HepG2 (cell line): Measurements from ENCODE around the gene MOB3C. TPM values are rescaled to one million over a fixed set of nuclear protein-coding genes. Genes with fewer than 3 reads are reported as not detected.
A peak's percentile ranks its signal among the peaks of the same experiment; 100 is the strongest.

ENCODE experiments used
- ATAC-seq: fragments of 200-7000 bp; cut with Tn5 transposase; 3 replicates; pipeline ENCODE4 v1.9.1; 2020; ENCODE audit warnings: mild to moderate bottlenecking, moderate library complexity
- BruUV-seq: library from RNA; stranded (reverse); fragments of 400-500 nt; replicated peaks from 2 replicates; lab custom pipeline; 2021; lab: Mats Ljungman, UMichigan
- CTCF ChIA-PET: fragments of 300-600 bp; formaldehyde crosslinking; extraction: SDS; loops from one replicate; lab custom pipeline; 2021; ENCODE audit warnings: low total read pairs, inconsistent platforms, low intra/inter-chr PET ratio; lab: Yijun Ruan, JAX
- POLR2A ChIA-PET: fragments of 350-600 bp; sonication (Branson Sonifier 250); formaldehyde crosslinking; loops from one replicate; lab custom pipeline; 2020; ENCODE audit warnings: antibody characterized with exemption, inconsistent platforms; lab: Yijun Ruan, JAX
- DNase-seq: peaks from one replicate; pipeline ENCODE4 v3.0.0-alpha.2; 2015; ENCODE audit warnings: low spot score
- FAIRE-seq: peaks from 3 replicates; lab custom pipeline; 2011; peaks lifted over from hg19 to GRCh38; lab: Jason Lieb, UNC
- H2AFZ ChIP-seq: one replicate; pipeline ENCODE4 v1.6.1; 2011; ENCODE audit warnings: low read length, inconsistent platforms
- H3K27ac ChIP-seq: fragments of 300-600 bp; 3 replicates; pipeline ENCODE4 v1.8.0; 2011; ENCODE audit warnings: mixed run types, mild to moderate bottlenecking, mixed read lengths, low read length, inconsistent platforms; ENCODE audit not compliant: insufficient read depth; ENCODE audit errors: extremely low read length
- H3K27me3 ChIP-seq, 2 experiments: fragments of 200-600 bp in 1 of 2; 2 replicates in 1 of 2; 3 replicates in 1 of 2; pipeline versions ENCODE4 v1.6.0 to v1.8.0; 2011; ENCODE audit warnings: low read length in 2 of 2, mild to moderate bottlenecking in 2 of 2, moderate library complexity in 2 of 2, inconsistent platforms in 1 of 2; ENCODE audit not compliant: insufficient read depth in 2 of 2, control insufficient read depth in 1 of 2
- H3K36me3 ChIP-seq, 2 experiments: fragments of 200-600 bp in 1 of 2; replicated peaks in 1 of 2; 2 replicates in 1 of 2; 3 replicates in 1 of 2; pipeline versions ENCODE4 v1.5.1 to v1.8.0; 2011; ENCODE audit warnings: low read length in 2 of 2, inconsistent platforms in 1 of 2; ENCODE audit not compliant: insufficient read depth in 2 of 2, control insufficient read depth in 1 of 2
- H3K4me1 ChIP-seq: 2 replicates; pipeline ENCODE4 v1.5.1; 2012; ENCODE audit warnings: low read length, inconsistent platforms; ENCODE audit not compliant: insufficient read depth
- H3K4me2 ChIP-seq: 2 replicates; pipeline ENCODE4 v1.6.0; 2011; ENCODE audit warnings: low read depth, low read length, inconsistent platforms
- H3K4me3 ChIP-seq, 3 experiments: fragments of 200-600 bp in 1 of 3; sonication (generic), shearing (Covaris generic) in 1 of 3; replicated peaks in 1 of 3; 2 replicates each; pipeline ENCODE4 v1.5.1; 2011 to 2016; ENCODE audit warnings: low read length in 3 of 3, inconsistent platforms in 2 of 3, low read depth in 2 of 3, mild to moderate bottlenecking in 2 of 3, control low read depth in 1 of 3, mixed read lengths in 1 of 3; ENCODE audit not compliant: insufficient read depth in 1 of 3
- H3K79me2 ChIP-seq: one replicate; pipeline ENCODE4 v1.6.1; 2011; ENCODE audit warnings: low read length, inconsistent platforms; ENCODE audit not compliant: insufficient read depth
- H3K9ac ChIP-seq: 2 replicates; pipeline ENCODE4 v1.6.0; 2011; ENCODE audit warnings: mild to moderate bottlenecking, low read depth, low read length, inconsistent platforms; ENCODE audit not compliant: insufficient read depth
- H3K9me3 ChIP-seq: 2 replicates; pipeline ENCODE4 v1.5.1; 2012; ENCODE audit warnings: mild to moderate bottlenecking, low read length
- H4K20me1 ChIP-seq: 2 replicates; pipeline ENCODE4 v1.6.0; 2011; ENCODE audit warnings: inconsistent platforms, mild to moderate bottlenecking, low read length, moderate library complexity; ENCODE audit not compliant: insufficient read depth
- ATF4 ChIP-seq, 2 experiments: fragments of 450-650 bp in 1 of 2; sonication (generic) in 1 of 2; formaldehyde crosslinking; IDR thresholded peaks; 2 replicates each; pipeline versions ENCODE4 v1.5.0 to v1.8.0; 2020 to 2022; ENCODE audit warnings: mild to moderate bottlenecking in 1 of 2, missing genetic modification reagents in 1 of 2
- CC2D1A ChIP-seq: sonication (generic); formaldehyde crosslinking; IDR thresholded peaks from 2 replicates; pipeline ENCODE4 v1.8.1; 2023; ENCODE audit warnings: mild to moderate bottlenecking, missing genetic modification reagents
- CSRNP1 ChIP-seq: sonication (generic); formaldehyde crosslinking; IDR thresholded peaks from 2 replicates; pipeline ENCODE4 v1.8.1; 2023; ENCODE audit warnings: mild to moderate bottlenecking, missing genetic modification reagents
- IRF9 ChIP-seq: sonication (generic); formaldehyde crosslinking; IDR thresholded peaks from 2 replicates; pipeline ENCODE4 v1.8.0; 2022; ENCODE audit warnings: missing genetic modification reagents, mild to moderate bottlenecking, borderline replicate concordance
- MAX ChIP-seq: IDR thresholded peaks from 2 replicates; pipeline ENCODE4 v1.6.1; 2012; ENCODE audit warnings: inconsistent platforms
- MXD1 ChIP-seq: sonication (generic); formaldehyde crosslinking; IDR thresholded peaks from 2 replicates; pipeline ENCODE4 v1.4.0; 2020; ENCODE audit warnings: mild to moderate bottlenecking, missing genetic modification reagents
- SKI ChIP-seq: fragments of 450-650 bp; IDR thresholded peaks from one replicate; pipeline ENCODE4 v1.6.1; 2018; ENCODE audit warnings: mild to moderate bottlenecking; ENCODE audit not compliant: partially characterized antibody
- ZFP62 ChIP-seq: sonication (generic); formaldehyde crosslinking; IDR thresholded peaks from 2 replicates; pipeline ENCODE4 v1.4.0; 2020; ENCODE audit warnings: missing genetic modification reagents
- ZKSCAN8 ChIP-seq: IDR thresholded peaks from 2 replicates; pipeline ENCODE4 v1.6.1; 2016; ENCODE audit warnings: borderline replicate concordance, missing genetic modification reagents, missing compliant biosample characterization
- ZNF260 ChIP-seq: sonication (generic); formaldehyde crosslinking; IDR thresholded peaks from 2 replicates; pipeline ENCODE4 v1.4.0; 2020; ENCODE audit warnings: missing genetic modification reagents, low read depth, mild to moderate bottlenecking, borderline replicate concordance
- ZNF280B ChIP-seq: sonication (generic); formaldehyde crosslinking; IDR thresholded peaks from 2 replicates; pipeline ENCODE4 v1.5.0; 2020; ENCODE audit warnings: missing genetic modification reagents, mild to moderate bottlenecking, borderline replicate concordance
- ZNF883 ChIP-seq: sonication (generic); formaldehyde crosslinking; IDR thresholded peaks from 2 replicates; pipeline ENCODE4 v1.5.1; 2020; ENCODE audit warnings: mild to moderate bottlenecking, missing genetic modification reagents; ENCODE audit errors: not compliant biosample characterization
- ZSCAN22 ChIP-seq: sonication (generic); formaldehyde crosslinking; IDR thresholded peaks from 2 replicates; pipeline ENCODE4 v1.4.0; 2020; ENCODE audit warnings: mild to moderate bottlenecking, missing genetic modification reagents
- WGBS: methylation state at CpG from one replicate; pipeline ENCODE4 v1.1.6; 2017; ENCODE audit warnings: low lambda C conversion rate; 5-methylcytosine and 5-hydroxymethylcytosine counted together
- in situ Hi-C: cut with HindIII; loops from 2 replicates; pipeline ENCODE4 v1.10.0; 2017; ENCODE audit warnings: low pct_unique_long_range_greater_than_20kb; ENCODE audit not compliant: extremely low pct_ligation_motif_present
- intact Hi-C: fragments of 100-400 bp; cut with micrococcal nuclease; formaldehyde crosslinking; loops from one replicate; pipeline ENCODE4 v1.10.0; 2022; ENCODE audit not compliant: unreplicated experiment
- polyA plus RNA-seq, 8 experiments: library from polyadenylated mRNA; depleted of rRNA in 3 of 8; stranded (reverse) in 7 of 8; unstranded in 1 of 8; fragments of >200 nt; fragmentation: Illumina TruSeq in 4 of 8; extraction: Trizol in 4 of 8; gene quantifications; 2 replicates each; pipeline versions ENCODE4 v1.2.1 to v1.2.3, GENCODE V29; 2011 to 2016; ENCODE audit warnings: low read depth in 4 of 8, missing spikeins in 1 of 8, mixed read lengths in 1 of 8; ENCODE audit not compliant: insufficient read depth in 1 of 8
- total RNA-seq, 5 experiments: library from RNA; depleted of rRNA; stranded (reverse); fragments of >200 nt; fragmentation: Illumina TruSeq; extraction: Trizol; gene quantifications; 2 replicates each; pipeline ENCODE4 v1.2.3, GENCODE V29; 2016; ENCODE audit warnings: low read depth in 1 of 5

MOB3C gene
- total and polyA plus RNA-seq, 2 of the 13 experiments (the other 11 are each of a cell fraction or from before 2014, with no cell fraction given) = 3.5 to 4.1 TPM

GRCh38 chr1:46605232-46605631 lies 11.4 kb downstream of the MOB3C start (continued):
- TF ChIP-seq ZNF883 (CRISPR knock-in tag) = no peak
- no peak for TF ChIP-seq IRF9
- no peak for TF ChIP-seq MXD1 (CRISPR knock-in tag)
- TF ChIP-seq ATF4 (CRISPR knock-in tag; IDR thresholded peaks at IDR 0.05) = no peak
- TF ChIP-seq CC2D1A = no peak
- TF ChIP-seq, all 625 proteins: peak for 0

- BruUV-seq = no TSS peak
- FAIRE-seq = peak; percentile 83
- intact Hi-C loops = loop anchor here (5.0 kb wide), 1 partner anchor 123 kb away; no protein-coding TSS in a partner anchor
- in situ Hi-C loops = no loop called here
- peaks cover 7% of the 10 kb centered on the region for H3K79me2 ChIP-seq
- H3K9me3 ChIP-seq = no peaks in the 10 kb centered on the region
- peak within 1 kb of the TSS; percentile 79 for H3K9ac ChIP-seq
- 0% methylated on average over 19 of the region's 53 CpGs for WGBS
- H4K20me1 ChIP-seq = no peaks in the 10 kb centered on the region
- H3K36me3 ChIP-seq = peaks cover 0 to 4% of the 10 kb centered on the region in 2 experiments; a peak in 1 of 5 replicates
- peak within 1 kb of the TSS; percentile 56 for H3K27ac ChIP-seq
- peak within 1 kb of the TSS; percentile 91 to 97 (median 92) for H3K4me3 ChIP-seq
- peak; percentile 92 for ATAC-seq
- no peaks in the 10 kb centered on the region for H3K27me3 ChIP-seq
- ChIA-PET CTCF (no interaction called here), POLR2A (interaction anchor here (0.5 to 4.3 kb wide), 8 partner anchors 9 to 124 kb away, joined by 3 to 79 read pairs (median 5); partner anchors contain the start of genes ATPAF1 and MOB3C)
- H3K4me1 ChIP-seq = peaks cover 44% of the 10 kb centered on the region
- peak within 1 kb of the TSS; percentile 24 for H2AFZ ChIP-seq
- peak; percentile 92 for DNase-seq
- peak within 1 kb of the TSS; percentile 90 for H3K4me2 ChIP-seq
- TF ChIP-seq ZNF280B (CRISPR knock-in tag) = 0 out of 2 replicates have a peak, but pooled peaks have one; percentile 65
- TF ChIP-seq MAX = no peak; the same call in 1 of the 2 replicates
- TF ChIP-seq ZKSCAN8 (CRISPR knock-in tag) = no peak
- no peak for TF ChIP-seq SKI
- TF ChIP-seq ZFP62 (CRISPR knock-in tag) = no peak
- no peak for TF ChIP-seq ZSCAN22 (CRISPR knock-in tag)
- peak; percentile 76; the same call in 1 of the 2 replicates for TF ChIP-seq CSRNP1 (CRISPR knock-in tag)
- TF ChIP-seq ZNF260 = no peak
Observed at GRCh38 chr1:46603858-46604549, 12.6 kb downstream of the MOB3C start, which contains the start of gene MKNK1. TSS of gene MKNK1 (minus strand) at chr1:46604268. CDS start at chr1:46583327, 20,941 bp downstream.
